Measurements from ENCODE around the gene ARHGAP36.

- TF ChIP-seq, protein P1, sequence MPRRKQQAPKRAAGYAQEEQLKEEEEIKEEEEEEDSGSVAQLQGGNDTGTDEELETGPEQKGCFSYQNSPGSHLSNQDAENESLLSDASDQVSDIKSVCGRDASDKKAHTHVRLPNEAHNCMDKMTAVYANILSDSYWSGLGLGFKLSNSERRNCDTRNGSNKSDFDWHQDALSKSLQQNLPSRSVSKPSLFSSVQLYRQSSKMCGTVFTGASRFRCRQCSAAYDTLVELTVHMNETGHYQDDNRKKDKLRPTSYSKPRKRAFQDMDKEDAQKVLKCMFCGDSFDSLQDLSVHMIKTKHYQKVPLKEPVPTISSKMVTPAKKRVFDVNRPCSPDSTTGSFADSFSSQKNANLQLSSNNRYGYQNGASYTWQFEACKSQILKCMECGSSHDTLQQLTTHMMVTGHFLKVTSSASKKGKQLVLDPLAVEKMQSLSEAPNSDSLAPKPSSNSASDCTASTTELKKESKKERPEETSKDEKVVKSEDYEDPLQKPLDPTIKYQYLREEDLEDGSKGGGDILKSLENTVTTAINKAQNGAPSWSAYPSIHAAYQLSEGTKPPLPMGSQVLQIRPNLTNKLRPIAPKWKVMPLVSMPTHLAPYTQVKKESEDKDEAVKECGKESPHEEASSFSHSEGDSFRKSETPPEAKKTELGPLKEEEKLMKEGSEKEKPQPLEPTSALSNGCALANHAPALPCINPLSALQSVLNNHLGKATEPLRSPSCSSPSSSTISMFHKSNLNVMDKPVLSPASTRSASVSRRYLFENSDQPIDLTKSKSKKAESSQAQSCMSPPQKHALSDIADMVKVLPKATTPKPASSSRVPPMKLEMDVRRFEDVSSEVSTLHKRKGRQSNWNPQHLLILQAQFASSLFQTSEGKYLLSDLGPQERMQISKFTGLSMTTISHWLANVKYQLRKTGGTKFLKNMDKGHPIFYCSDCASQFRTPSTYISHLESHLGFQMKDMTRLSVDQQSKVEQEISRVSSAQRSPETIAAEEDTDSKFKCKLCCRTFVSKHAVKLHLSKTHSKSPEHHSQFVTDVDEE (CRISPR knock-in tag; IDR thresholded peaks at IDR 0.05), result no peak
- no peak for TF ChIP-seq CREB5 (CRISPR knock-in tag; IDR thresholded peaks at IDR 0.05; ENCODE audit: low read depth)
- TF ChIP-seq GLIS3 (CRISPR knock-in tag; IDR thresholded peaks at IDR 0.05), result no peak
- TF ChIP-seq PATZ1 (CRISPR knock-in tag; IDR thresholded peaks at IDR 0.05; ENCODE audit: borderline replicate concordance), result no peak
- no peak for TF ChIP-seq RARB (CRISPR knock-in tag; IDR thresholded peaks at IDR 0.05)
Observed at GRCh38 chrX:131061306-131061705, 3.2 kb downstream of the ARHGAP36 start.

All from SK-N-SH treated with all-trans-retinoic acid at 6 μM for 48 hours (cell line).